Neural progenitor cell (in vitro differentiated cells): ENCODE data around the gene RRBP1. TPM values are rescaled to one million over a fixed set of nuclear protein-coding genes. Genes with fewer than 3 reads are reported as not detected.

ENCODE experiments used
- DNase-seq: peaks from one replicate; pipeline ENCODE4 v3.0.0-alpha.2; 2016; ENCODE audit warnings: low spot score
- H2AFZ ChIP-seq: fragments of 200-600 bp; sonication (generic); replicated peaks from 2 replicates; pipeline ENCODE4 v1.6.1; 2016; ENCODE audit warnings: antibody characterized with exemption
- H3F3A ChIP-seq: fragments of 200-600 bp; sonication (generic); 2 replicates; pipeline ENCODE4 v1.6.1; 2016; ENCODE audit warnings: antibody characterized with exemption, low read depth
- H3K27ac ChIP-seq: fragments of 200-600 bp; sonication (generic); 2 replicates; pipeline ENCODE4 v1.5.1; 2016; ENCODE audit warnings: mild to moderate bottlenecking
- H3K27me3 ChIP-seq: fragments of 200-600 bp; sonication (generic); 2 replicates; pipeline ENCODE4 v1.6.1; 2016; ENCODE audit warnings: mild to moderate bottlenecking, moderate library complexity
- H3K36me3 ChIP-seq: fragments of 200-600 bp; sonication (generic); 2 replicates; pipeline ENCODE4 v1.5.1; 2016
- H3K4me1 ChIP-seq: fragments of 200-600 bp; sonication (generic); 2 replicates; pipeline ENCODE4 v1.6.1; 2016; ENCODE audit warnings: mixed run types
- H3K4me2 ChIP-seq: fragments of 200-600 bp; sonication (generic); 2 replicates; pipeline ENCODE4 v1.6.1; 2016
- H3K4me3 ChIP-seq: fragments of 200-600 bp; sonication (generic); 2 replicates; pipeline ENCODE4 v1.5.1; 2016
- H3K79me2 ChIP-seq: fragments of 200-600 bp; sonication (generic); 2 replicates; pipeline ENCODE4 v1.6.1; 2016; ENCODE audit warnings: low read depth
- H3K9ac ChIP-seq: fragments of 200-600 bp; sonication (generic); 2 replicates; pipeline ENCODE4 v1.6.1; 2016
- H3K9me3 ChIP-seq: fragments of 200-600 bp; sonication (generic); 2 replicates; pipeline ENCODE4 v1.5.1; 2016; ENCODE audit warnings: low read depth
- H4K20me1 ChIP-seq: fragments of 200-600 bp; sonication (generic); 2 replicates; pipeline ENCODE4 v1.6.1; 2016; ENCODE audit warnings: low read depth
- H3K27ac Mint-ChIP-seq: 3 replicates; pipeline ENCODE4 v1.8.0; 2021; ENCODE audit warnings: mixed read lengths
- H3K27me3 Mint-ChIP-seq: 2 replicates; pipeline ENCODE4 v1.8.0; 2022; ENCODE audit warnings: low read depth, mild to moderate bottlenecking, inconsistent platforms, moderate library complexity, mixed read lengths; ENCODE audit not compliant: insufficient read depth
- H3K36me3 Mint-ChIP-seq: 3 replicates; pipeline ENCODE4 v1.8.0; 2021; ENCODE audit warnings: mixed read lengths
- H3K4me1 Mint-ChIP-seq: 3 replicates; pipeline ENCODE4 v1.8.0; 2021; ENCODE audit warnings: mixed read lengths
- H3K4me3 Mint-ChIP-seq: 3 replicates; pipeline ENCODE4 v1.8.0; 2021; ENCODE audit warnings: mild to moderate bottlenecking, moderate library complexity, mixed read lengths
- H3K9me3 Mint-ChIP-seq: 3 replicates; pipeline ENCODE4 v1.8.0; 2020; ENCODE audit warnings: mixed read lengths
- EZH2 ChIP-seq: fragments of 200-600 bp; sonication (generic); IDR thresholded peaks from 2 replicates; pipeline ENCODE4 v1.6.1; 2017; ENCODE audit warnings: antibody characterized with exemption, mild to moderate bottlenecking, moderate library complexity
- EZH2phosphoT487 ChIP-seq: fragments of 200-600 bp; sonication (generic); IDR thresholded peaks from 2 replicates; pipeline ENCODE4 v1.6.1; 2017; ENCODE audit warnings: antibody characterized with exemption
- total RNA-seq: library from RNA; depleted of rRNA; stranded (reverse); fragments of >200 nt; gene quantifications from 2 replicates; pipeline ENCODE4 v1.2.3, GENCODE V29; 2015; ENCODE audit warnings: low replicate concordance
- TF ChIP-seq, protein P1 (sequence below): fragments of 200-600 bp; sonication (generic); IDR thresholded peaks from 2 replicates; pipeline ENCODE4 v1.5.1; 2017; ENCODE audit warnings: antibody characterized with exemption, mild to moderate bottlenecking

RRBP1 gene
- total RNA-seq, 1 donor from 2014 or later, result 18.2 TPM

DNA sequence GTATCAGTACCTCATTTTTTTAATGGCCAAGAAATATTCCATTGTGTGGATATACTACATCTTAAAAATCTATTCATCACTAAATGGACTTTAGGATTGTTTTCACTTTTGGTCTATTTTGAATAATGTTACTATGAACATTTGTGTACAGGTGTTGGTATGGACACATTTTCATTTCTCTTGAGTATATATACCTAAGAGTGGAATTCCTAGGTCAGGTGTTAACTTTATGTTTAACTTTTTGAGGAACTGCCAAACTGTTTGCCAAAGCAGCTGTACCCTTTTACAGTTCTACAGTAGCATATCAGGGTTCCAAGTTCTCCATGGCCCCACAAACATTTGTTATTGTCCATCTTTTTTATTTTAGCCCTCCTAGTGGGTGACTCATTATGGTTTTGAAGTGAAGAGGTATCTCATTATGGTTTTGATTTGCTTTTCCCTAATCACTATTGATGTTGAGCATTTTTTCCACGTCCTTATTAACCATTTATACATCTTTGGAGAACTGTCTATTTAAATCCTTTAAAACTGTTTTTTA, 84.0 kb downstream of the RRBP1 start:
- TF ChIP-seq, protein P1, sequence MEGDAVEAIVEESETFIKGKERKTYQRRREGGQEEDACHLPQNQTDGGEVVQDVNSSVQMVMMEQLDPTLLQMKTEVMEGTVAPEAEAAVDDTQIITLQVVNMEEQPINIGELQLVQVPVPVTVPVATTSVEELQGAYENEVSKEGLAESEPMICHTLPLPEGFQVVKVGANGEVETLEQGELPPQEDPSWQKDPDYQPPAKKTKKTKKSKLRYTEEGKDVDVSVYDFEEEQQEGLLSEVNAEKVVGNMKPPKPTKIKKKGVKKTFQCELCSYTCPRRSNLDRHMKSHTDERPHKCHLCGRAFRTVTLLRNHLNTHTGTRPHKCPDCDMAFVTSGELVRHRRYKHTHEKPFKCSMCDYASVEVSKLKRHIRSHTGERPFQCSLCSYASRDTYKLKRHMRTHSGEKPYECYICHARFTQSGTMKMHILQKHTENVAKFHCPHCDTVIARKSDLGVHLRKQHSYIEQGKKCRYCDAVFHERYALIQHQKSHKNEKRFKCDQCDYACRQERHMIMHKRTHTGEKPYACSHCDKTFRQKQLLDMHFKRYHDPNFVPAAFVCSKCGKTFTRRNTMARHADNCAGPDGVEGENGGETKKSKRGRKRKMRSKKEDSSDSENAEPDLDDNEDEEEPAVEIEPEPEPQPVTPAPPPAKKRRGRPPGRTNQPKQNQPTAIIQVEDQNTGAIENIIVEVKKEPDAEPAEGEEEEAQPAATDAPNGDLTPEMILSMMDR, result no peak
- TF ChIP-seq EZH2 (no peak), EZH2phosphoT487 (no peak)
- H3K27me3 Mint-ChIP-seq, result no peaks in the 10 kb centered on the region
- H3K9me3 ChIP-seq, result no peaks in the 10 kb centered on the region
- H4K20me1 ChIP-seq, result peaks cover 8% of the 10 kb centered on the region
- H2AFZ ChIP-seq, result no peak overlapping the region
- H3K4me2 ChIP-seq, result no peak overlapping the region
- no peak overlapping the region for H3K4me3 ChIP-seq
- H3K4me1 ChIP-seq, result peaks cover 9% of the 10 kb centered on the region
- H3K36me3 ChIP-seq, result no peaks in the 10 kb centered on the region
- H3K27ac Mint-ChIP-seq, result no peak overlapping the region
- peaks cover 7% of the 10 kb centered on the region for H3K4me1 Mint-ChIP-seq
- no peak overlapping the region for H3K9ac ChIP-seq
- H3K4me3 Mint-ChIP-seq, result no peak overlapping the region
- H3K79me2 ChIP-seq, result peaks cover 56% of the 10 kb centered on the region
- no peak overlapping the region for H3K27ac ChIP-seq
- H3K9me3 Mint-ChIP-seq, result peaks cover 9% of the 10 kb centered on the region
- no peaks in the 10 kb centered on the region for H3K27me3 ChIP-seq
- H3F3A ChIP-seq, result no peaks in the 10 kb centered on the region
- DNase-seq, result no peak
- H3K36me3 Mint-ChIP-seq, result peaks cover 26% of the 10 kb centered on the region

DNA sequence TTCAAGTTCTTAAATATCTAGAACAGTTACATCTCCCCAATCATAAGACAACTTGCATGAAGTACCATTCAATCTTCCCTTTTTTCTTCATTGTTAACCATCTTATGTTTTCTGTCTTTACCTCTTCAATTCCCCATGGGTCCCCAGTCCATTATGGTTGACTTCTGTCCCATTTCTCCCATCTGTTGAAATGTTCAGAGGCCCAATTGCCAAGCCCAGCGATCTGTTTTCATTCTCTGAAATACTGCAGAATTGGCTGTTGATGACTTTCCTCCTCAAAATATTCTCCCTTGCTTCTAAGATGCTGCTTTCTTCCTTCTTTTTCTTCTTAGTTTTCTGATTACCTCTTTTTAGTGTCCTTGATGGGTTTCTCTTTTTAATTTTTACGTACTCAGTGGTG, 86.2 kb downstream of the RRBP1 start:
- Histone ChIP-seq H3F3A (no peaks in the 10 kb centered on the region), H3K9ac (no peak overlapping the region), H3K79me2 (peaks cover 78% of the 10 kb centered on the region), H3K27ac (no peak overlapping the region), H4K20me1 (peaks cover 8% of the 10 kb centered on the region), H3K4me1 (peaks cover 6% of the 10 kb centered on the region), H3K4me3 (no peak overlapping the region), H3K4me2 (no peak overlapping the region), H3K27me3 (no peaks in the 10 kb centered on the region), H2AFZ (no peak overlapping the region), H3K36me3 (no peaks in the 10 kb centered on the region), H3K9me3 (no peaks in the 10 kb centered on the region)
- H3K27me3 Mint-ChIP-seq, result no peaks in the 10 kb centered on the region
- peaks cover 33% of the 10 kb centered on the region for H3K36me3 Mint-ChIP-seq
- no peak for DNase-seq
- TF ChIP-seq, protein P1, result no peak
- peaks cover 9% of the 10 kb centered on the region for H3K9me3 Mint-ChIP-seq
- H3K4me1 Mint-ChIP-seq, result no peaks in the 10 kb centered on the region
- no peak overlapping the region for H3K4me3 Mint-ChIP-seq
- no peak overlapping the region for H3K27ac Mint-ChIP-seq

DNA sequence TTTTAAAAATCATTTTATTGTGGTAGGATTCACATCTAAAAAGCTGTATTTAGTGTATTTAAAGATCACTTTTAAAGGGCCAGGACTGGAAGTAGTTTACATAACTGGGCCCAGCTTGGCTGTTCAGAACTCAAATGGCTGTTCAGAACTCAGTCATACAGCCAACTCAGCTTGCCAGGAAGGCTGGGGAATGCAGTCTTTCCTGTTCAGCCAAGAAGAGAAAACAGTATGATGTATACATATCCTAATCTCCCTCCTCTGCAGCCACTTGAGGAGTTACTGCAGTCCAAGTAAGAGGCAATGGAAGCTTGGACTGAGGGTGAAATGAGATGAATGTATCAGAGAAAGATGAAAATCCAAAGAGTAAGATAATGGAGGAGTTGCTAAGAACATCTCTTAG, 87.6 kb downstream of the RRBP1 start:
- no peak overlapping the region for H3K27ac ChIP-seq
- H3K36me3 ChIP-seq, result no peaks in the 10 kb centered on the region
- H3K4me1 Mint-ChIP-seq, result peaks cover 7% of the 10 kb centered on the region
- H3K27me3 Mint-ChIP-seq, result peaks cover under 1% of the 10 kb centered on the region
- no peak overlapping the region for H3K27ac Mint-ChIP-seq
- H3K9me3 ChIP-seq, result no peaks in the 10 kb centered on the region
- peaks cover 6% of the 10 kb centered on the region for H3K4me1 ChIP-seq
- no peak overlapping the region for H2AFZ ChIP-seq
- H3K9me3 Mint-ChIP-seq, result peaks cover 9% of the 10 kb centered on the region
- H3K4me3 ChIP-seq, result no peak overlapping the region
- H3F3A ChIP-seq, result no peaks in the 10 kb centered on the region
- H4K20me1 ChIP-seq, result peaks cover 6% of the 10 kb centered on the region
- no peak overlapping the region for H3K4me2 ChIP-seq
- no peak overlapping the region for H3K4me3 Mint-ChIP-seq
- TF ChIP-seq EZH2 (no peak), EZH2phosphoT487 (no peak)
- TF ChIP-seq, protein P1, result no peak
- no peaks in the 10 kb centered on the region for H3K27me3 ChIP-seq
- H3K9ac ChIP-seq, result no peak overlapping the region
- peaks cover 32% of the 10 kb centered on the region for H3K36me3 Mint-ChIP-seq
- H3K79me2 ChIP-seq, result peaks cover 91% of the 10 kb centered on the region
- no peak for DNase-seq
